NOMO-1 (cell line): ENCODE measurements around the gene AASDHPPT.
A peak's percentile ranks its signal among the peaks of the same experiment; 100 is the strongest.
"Not testable (repeated sequence)": the region's sequence is repeated elsewhere in the genome, so short reads cannot be mapped to it uniquely, and the experiment has no call there.

Experiments
- DNase-seq, 2 experiments: peaks; one replicate each; lab custom pipeline; 2025; ENCODE audit not compliant: unreplicated experiment in 2 of 2; lab: John Stamatoyannopoulos, UW

The AASDHPPT gene, protein sequence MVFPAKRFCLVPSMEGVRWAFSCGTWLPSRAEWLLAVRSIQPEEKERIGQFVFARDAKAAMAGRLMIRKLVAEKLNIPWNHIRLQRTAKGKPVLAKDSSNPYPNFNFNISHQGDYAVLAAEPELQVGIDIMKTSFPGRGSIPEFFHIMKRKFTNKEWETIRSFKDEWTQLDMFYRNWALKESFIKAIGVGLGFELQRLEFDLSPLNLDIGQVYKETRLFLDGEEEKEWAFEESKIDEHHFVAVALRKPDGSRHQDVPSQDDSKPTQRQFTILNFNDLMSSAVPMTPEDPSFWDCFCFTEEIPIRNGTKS

DNA sequence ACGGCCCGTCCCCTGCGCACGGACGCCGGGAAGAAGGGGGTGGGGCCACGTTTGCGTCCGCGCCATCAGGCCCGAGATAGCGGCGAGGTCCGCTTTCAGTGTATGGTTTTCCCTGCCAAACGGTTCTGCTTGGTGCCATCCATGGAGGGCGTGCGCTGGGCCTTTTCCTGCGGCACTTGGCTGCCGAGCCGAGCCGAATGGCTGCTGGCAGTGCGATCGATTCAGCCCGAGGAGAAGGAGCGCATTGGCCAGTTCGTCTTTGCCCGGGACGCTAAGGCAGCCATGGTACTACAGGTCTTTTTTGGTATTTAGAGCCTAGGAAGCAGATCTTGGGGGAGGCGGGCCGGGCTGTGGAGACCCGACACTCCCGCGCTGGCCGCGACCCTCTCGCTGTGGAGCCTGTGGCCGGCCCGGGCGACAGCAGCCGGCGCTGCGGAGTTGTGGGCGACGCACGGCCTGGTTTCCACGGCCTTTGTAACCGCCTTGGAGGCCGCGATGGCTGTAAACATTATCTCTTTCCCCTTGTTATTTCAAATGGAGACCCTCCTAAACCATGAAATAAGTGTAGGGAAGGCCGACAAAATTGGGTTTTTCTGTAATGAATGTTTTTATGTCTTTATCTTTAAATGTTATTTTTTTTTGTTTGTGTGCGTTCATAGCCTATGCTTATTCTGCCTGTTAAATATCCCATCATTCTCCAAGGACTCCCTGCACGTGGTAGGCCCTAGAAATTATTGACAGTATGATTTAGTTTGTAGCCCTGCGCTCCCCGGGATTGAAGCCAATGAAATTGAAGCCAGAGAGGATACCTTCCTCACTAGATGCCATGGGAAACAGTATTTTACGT lies at the start of gene AASDHPPT:
TSS of gene AASDHPPT (plus strand) at position 54 of the 847 bp plus-strand sequence. CDS start at position 103, 49 bp downstream.
- DNase-seq = peak in 1 of 2 experiments; percentile 64

- DNase-seq = no peak
Observed at GRCh38 chr11:106030609-106031008, 46.9 kb upstream of the AASDHPPT start.

GRCh38 chr11:106031202-106031810 lies 46.2 kb upstream of the AASDHPPT start:
- no peak for DNase-seq

- no peak for DNase-seq
Observed at GRCh38 chr11:106031936-106032335, 45.5 kb upstream of the AASDHPPT start.

DNA sequence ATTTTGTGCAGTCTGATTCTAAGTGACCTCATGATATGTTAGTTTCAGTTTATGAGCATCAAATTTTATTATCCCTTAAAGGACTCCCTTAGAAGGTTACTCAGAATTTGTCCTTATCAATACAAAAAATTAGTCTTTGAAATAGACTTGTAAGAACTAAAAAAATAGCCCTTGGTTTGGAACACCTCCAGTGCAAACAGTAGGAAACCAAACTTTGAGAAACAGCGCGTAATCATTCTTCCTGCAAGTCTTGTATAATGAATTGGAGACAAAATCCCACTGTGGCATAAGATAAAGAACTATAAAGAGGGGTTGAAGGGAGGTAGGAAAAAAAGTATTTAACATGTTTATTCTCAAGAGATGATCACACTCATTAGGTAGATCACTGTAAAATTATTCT lies 44.6 kb upstream of the AASDHPPT start:
- no peak for DNase-seq

GRCh38 chr11:106043540-106043939 lies 33.9 kb upstream of the AASDHPPT start:
- no peak for DNase-seq

- no peak for DNase-seq
Observed at GRCh38 chr11:106047631-106048030, 29.8 kb upstream of the AASDHPPT start.

GRCh38 chr11:106049727-106050476 lies 27.6 kb upstream of the AASDHPPT start:
- DNase-seq = no peak

DNA sequence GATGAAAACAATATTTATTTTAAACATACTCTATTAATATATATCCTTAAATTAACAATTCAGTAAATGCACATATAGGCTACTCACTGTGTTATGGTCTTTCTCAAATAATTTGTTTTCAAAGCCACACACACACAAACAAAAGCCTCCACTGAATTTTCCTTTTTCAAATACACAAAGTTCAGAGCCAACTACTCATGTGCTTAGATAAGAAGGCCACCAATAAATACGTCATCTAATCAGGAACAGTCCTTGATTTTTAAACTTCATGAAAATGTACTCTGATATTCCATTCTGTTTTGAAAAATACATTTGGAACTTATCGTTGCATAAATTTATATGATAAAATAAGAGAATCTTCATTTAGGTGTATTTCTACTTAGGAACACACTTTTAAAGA lies 26.4 kb upstream of the AASDHPPT start:
- DNase-seq = no peak

DNA sequence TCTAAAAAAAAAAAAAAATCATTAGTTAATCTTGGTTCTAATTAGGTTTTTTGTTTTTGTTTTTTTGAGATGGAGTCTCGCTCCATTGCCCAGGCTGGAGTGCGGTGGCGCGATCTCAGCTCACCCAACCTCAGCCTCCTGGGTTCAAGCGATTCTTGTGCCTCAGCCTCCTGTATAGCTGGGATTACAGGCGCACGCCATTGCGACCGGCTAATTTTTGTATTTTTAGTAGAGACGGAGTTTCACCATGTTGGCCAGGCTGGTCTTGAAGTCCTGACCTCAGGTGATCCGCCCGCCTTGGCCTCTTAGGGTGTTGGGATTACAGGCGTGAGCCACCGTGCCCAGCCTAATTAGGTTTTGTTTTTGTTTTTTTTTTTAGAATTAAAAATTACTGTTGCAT lies 19.1 kb upstream of the AASDHPPT start:
- not testable (repeated sequence) for DNase-seq

DNA sequence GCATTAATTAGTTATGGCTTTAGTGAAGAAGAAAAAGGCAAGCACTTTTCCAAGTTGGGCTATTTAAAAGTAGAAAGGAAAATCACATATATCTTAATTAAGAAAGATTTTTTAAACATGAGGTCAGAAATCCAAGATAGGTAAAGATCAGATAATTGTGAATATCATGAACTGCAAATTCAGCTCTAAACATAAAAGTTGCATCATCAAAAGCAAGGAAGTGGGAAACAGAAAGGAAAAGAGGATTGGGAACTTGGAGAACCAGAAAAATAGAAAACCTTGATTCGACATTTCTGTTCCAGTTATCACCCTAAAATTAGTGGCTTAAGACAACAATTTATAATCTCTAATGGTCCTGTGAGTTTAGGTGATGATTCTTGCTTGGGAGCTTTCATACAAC lies 17.8 kb upstream of the AASDHPPT start:
- no peak for DNase-seq

DNA sequence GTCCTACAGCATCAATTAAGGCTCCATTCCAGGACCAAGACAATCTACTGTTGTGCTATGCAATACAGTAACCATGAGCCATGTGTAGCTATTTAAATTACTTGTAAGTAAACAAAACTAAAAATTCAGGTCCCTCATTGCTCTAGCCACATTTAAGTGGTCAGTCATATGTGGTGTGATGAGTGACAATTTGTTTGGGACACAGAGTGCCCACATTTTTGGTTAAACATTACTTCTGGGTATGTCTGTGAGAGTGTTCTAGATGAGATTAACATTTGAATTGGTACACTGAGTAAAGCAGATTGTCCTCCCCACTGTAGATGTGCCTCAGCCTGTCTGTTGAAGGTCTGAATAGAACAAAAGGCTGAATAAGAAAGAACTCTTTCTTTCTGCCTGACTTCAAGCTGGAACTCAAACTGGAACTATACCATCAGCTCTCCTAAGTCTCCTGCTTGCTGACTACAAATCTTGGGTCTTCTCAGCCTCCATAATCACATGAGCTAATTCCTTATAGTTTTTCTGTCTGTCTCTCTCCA lies 16.1 kb upstream of the AASDHPPT start:
- DNase-seq = no peak

DNA sequence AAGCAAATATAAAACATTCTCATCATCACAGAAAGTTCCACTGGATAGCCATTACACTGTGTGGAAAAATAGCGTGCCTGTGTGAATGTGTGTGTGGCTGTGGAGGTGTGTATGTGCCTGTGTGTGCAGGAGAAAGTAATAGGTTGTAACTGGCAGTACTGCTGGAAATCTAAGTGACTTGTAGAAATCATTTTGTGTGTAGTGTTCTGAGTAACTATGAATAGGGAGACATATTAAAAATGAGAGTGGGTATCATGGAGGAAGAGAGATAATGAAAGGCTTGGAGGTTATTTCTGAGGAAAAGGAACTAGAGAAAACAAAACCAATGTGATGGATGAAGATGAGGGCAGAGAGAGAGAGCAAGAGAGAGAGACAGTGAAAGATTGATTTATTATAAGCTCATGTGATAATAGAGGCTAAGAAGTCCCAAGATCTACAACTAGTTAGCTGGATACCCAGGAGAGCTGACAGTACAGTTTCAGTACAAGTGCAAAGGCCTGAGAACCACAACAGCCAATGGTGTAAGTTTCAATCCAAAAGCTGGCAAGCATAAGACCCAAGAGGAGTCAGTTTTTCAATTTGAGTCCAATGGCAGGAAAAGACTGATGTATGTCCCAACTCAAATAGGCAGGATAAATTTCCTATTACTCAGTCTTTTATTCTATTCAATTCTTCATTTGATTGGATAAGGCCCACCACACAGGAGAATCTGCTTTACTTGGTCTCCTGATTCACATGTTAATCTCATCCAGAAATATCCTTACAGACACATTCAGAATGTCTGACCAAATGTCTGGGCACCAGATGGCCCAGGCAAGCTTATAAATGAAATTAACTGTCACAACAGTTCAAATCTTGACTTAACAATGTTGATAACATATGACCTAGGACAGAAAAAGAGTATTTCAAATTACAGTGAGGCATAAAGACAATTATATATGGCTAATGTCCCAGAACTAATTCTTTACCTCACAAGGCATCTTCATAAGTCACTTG lies 15.2 kb upstream of the AASDHPPT start:
- no peak for DNase-seq

DNA sequence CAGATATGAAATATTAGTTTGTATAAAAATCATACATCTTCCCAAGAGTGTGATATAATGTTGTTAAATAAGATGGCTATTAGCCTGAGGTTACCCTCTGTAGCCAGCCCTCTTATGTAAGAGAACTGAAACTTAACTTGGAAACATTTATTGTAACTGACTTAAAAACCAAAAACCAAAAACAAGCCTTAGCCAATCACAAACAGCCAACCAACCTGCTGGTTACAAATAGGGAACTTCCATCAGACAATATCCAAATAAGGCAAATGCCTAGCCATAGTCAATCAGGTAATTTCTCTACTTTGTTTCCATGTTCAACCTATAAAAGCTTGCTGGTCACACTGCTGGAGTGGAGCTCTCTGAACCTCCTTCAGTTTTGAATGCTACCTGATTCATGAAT lies 14.5 kb upstream of the AASDHPPT start:
- DNase-seq = peak in 1 of 2 experiments; percentile 41

GRCh38 chr11:106070606-106071005 lies 6.9 kb upstream of the AASDHPPT start:
- no peak for DNase-seq

- DNase-seq = no peak
Observed at GRCh38 chr11:106072804-106073203, 4.7 kb upstream of the AASDHPPT start.

- DNase-seq = no peak
Observed at GRCh38 chr11:106076171-106076918, 1.1 kb upstream of the AASDHPPT start.

GRCh38 chr11:106076919-106077608 lies 398 bp upstream of the AASDHPPT start, which contains the start of gene KBTBD3:
Gene KBTBD3, minus strand, starts transcription at chr11:106077347. Its CDS starts 18,250 bp downstream, at chr11:106059097.
- DNase-seq = peak; percentile 98 to 99
